Uterus (tissue), 2 donors: ENCODE results near the gene RAP1A.

Source experiments
- POLR2A ChIP-seq, 2 donors: fragments of 450-650 bp; IDR thresholded peaks; one replicate each; pipeline ENCODE4 v1.6.1; 2016; ENCODE audit warnings: antibody characterized with exemption in 2 of 2, mild to moderate bottlenecking in 1 of 2, moderate library complexity in 1 of 2
- TF ChIP-seq, protein P1 (sequence below), 4 experiments: fragments of 200-600 bp in 2 of 4; fragments of 450-650 bp in 2 of 4; sonication (generic) in 2 of 4; IDR thresholded peaks; one replicate each; pipeline ENCODE4 v1.5.1; 2016 to 2019; ENCODE audit warnings: antibody characterized with exemption in 4 of 4, mild to moderate bottlenecking in 2 of 4, moderate library complexity in 1 of 4

DNA sequence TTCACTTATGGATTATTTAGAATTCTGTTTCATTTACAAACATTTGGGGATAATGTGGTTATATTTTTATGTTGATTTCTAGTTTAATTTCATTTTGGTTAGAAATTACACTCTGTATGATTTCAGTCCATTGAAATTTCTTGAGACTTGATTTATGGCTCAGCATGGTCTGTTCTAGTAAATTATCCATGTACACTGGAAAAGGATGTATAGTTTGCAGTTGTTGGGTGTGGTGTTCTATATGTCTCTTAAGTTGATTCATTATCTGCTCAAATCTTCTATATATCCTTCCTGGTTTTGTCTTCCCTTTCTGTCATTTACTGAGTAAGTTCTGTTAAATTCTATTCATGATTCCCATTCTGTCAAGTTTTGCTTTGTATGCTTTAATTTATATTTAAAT is 52.3 kb downstream of the RAP1A start:
- TF ChIP-seq, protein P1, sequence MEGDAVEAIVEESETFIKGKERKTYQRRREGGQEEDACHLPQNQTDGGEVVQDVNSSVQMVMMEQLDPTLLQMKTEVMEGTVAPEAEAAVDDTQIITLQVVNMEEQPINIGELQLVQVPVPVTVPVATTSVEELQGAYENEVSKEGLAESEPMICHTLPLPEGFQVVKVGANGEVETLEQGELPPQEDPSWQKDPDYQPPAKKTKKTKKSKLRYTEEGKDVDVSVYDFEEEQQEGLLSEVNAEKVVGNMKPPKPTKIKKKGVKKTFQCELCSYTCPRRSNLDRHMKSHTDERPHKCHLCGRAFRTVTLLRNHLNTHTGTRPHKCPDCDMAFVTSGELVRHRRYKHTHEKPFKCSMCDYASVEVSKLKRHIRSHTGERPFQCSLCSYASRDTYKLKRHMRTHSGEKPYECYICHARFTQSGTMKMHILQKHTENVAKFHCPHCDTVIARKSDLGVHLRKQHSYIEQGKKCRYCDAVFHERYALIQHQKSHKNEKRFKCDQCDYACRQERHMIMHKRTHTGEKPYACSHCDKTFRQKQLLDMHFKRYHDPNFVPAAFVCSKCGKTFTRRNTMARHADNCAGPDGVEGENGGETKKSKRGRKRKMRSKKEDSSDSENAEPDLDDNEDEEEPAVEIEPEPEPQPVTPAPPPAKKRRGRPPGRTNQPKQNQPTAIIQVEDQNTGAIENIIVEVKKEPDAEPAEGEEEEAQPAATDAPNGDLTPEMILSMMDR (IDR thresholded peaks at IDR 0.05) = no peak
- no peak for TF ChIP-seq POLR2A (IDR thresholded peaks at IDR 0.05)
